Keratinocyte (primary cell): ENCODE measurements around the gene LAT.

ENCODE experiments used
- CTCF ChIP-seq, 3 experiments: IDR thresholded peaks in 1 of 3; conservative IDR thresholded peaks in 1 of 3; optimal IDR thresholded peaks in 1 of 3; 2 replicates in 2 of 3; 3 replicates in 1 of 3; pipeline versions ENCODE3 to v1.5.1; 2011; ENCODE audit warnings: low read length in 3 of 3, mild to moderate bottlenecking in 3 of 3, moderate library complexity in 2 of 3, control low read depth in 1 of 3, inconsistent platforms in 1 of 3; ENCODE audit not compliant: insufficient read depth in 2 of 3; ENCODE audit errors: extremely low read depth in 1 of 3
- EZH2 ChIP-seq: IDR thresholded peaks from one replicate; pipeline ENCODE4 v1.6.1; 2012; ENCODE audit warnings: inconsistent platforms, mild to moderate bottlenecking, low read length, moderate library complexity

GRCh38 chr16:28987170-28987853, 2.5 kb downstream of the LAT start:
- no peak for TF ChIP-seq CTCF (optimal IDR thresholded peaks at IDR 0.05 in 1 of 3, IDR thresholded peaks at IDR 0.05 in 1 of 3, conservative IDR thresholded peaks at IDR 0.05 in 1 of 3; ENCODE audit: extremely low read depth in 1 of 3, insufficient read depth in 2 of 3, low read length in 3 of 3)
- TF ChIP-seq EZH2: no peak
